SK-N-SH (cell line): Measurements from ENCODE around the gene ATP1B1. TPM values are rescaled to one million over a fixed set of nuclear protein-coding genes. Genes with fewer than 3 reads are reported as not detected.

Experiments
- CTCF ChIA-PET: fragments of 300-600, 350-600 bp; formaldehyde crosslinking; extraction: SDS; loops from one replicate; lab custom pipeline; 2021; lab: Yijun Ruan, JAX
- POLR2A ChIA-PET: fragments of 350-600 bp; sonication (Branson Sonifier 250); formaldehyde crosslinking; extraction: SDS; loops from one replicate; lab custom pipeline; 2020; ENCODE audit warnings: antibody characterized with exemption, inconsistent platforms; lab: Yijun Ruan, JAX
- DNase-seq: peaks from one replicate; pipeline ENCODE4 v3.0.0; 2012
- H2AFZ ChIP-seq: fragments of 200-600 bp; sonication (generic); 2 replicates; pipeline ENCODE4 v1.8.1; 2016; ENCODE audit warnings: antibody characterized with exemption, mild to moderate bottlenecking, low read depth
- H3F3A ChIP-seq: fragments of 200-600 bp; sonication (generic); replicated peaks from 2 replicates; pipeline ENCODE3; 2016; ENCODE audit warnings: antibody characterized with exemption, mild to moderate bottlenecking; ENCODE audit not compliant: insufficient read depth
- H3K27ac ChIP-seq, 2 experiments: fragments of 200-500 bp in 1 of 2; fragments of 200-600 bp in 1 of 2; sonication (Bioruptor generic) in 1 of 2; sonication (generic), shearing (Covaris generic) in 1 of 2; 2 replicates each; pipeline versions ENCODE4 v1.5.1 to v1.6.1; 2014 to 2016; ENCODE audit warnings: low read depth in 2 of 2, inconsistent platforms in 1 of 2, low read length in 1 of 2, mild to moderate bottlenecking in 1 of 2, mixed read lengths in 1 of 2
- H3K27me3 ChIP-seq: fragments of 200-600 bp; sonication (generic), shearing (Covaris generic); 2 replicates; pipeline ENCODE4 v1.6.1; 2016; ENCODE audit warnings: mixed run types; ENCODE audit not compliant: insufficient read depth
- H3K36me3 ChIP-seq, 2 experiments: fragments of 200-500 bp in 1 of 2; fragments of 200-600 bp in 1 of 2; sonication (Bioruptor generic) in 1 of 2; sonication (generic) in 1 of 2; replicated peaks in 1 of 2; 2 replicates each; pipeline versions ENCODE3 to v1.5.1; 2014 to 2016; ENCODE audit warnings: low read length in 1 of 2, mild to moderate bottlenecking in 1 of 2; ENCODE audit not compliant: insufficient read depth in 2 of 2, control insufficient read depth in 1 of 2
- H3K4me1 ChIP-seq, 2 experiments: fragments of 200-500 bp in 1 of 2; fragments of 200-600 bp in 1 of 2; sonication (Bioruptor generic) in 1 of 2; sonication (generic), shearing (Covaris generic) in 1 of 2; 2 replicates each; pipeline versions ENCODE4 v1.5.1 to v1.6.1; 2014 to 2016; ENCODE audit warnings: low read depth in 1 of 2, low read length in 1 of 2, mixed run types in 1 of 2; ENCODE audit not compliant: insufficient read depth in 2 of 2, control insufficient read depth in 1 of 2
- H3K4me2 ChIP-seq: fragments of 200-600 bp; sonication (generic), shearing (Covaris generic); 2 replicates; pipeline ENCODE4 v1.6.1; 2017; ENCODE audit warnings: mixed run types
- H3K4me3 ChIP-seq, 2 experiments: fragments of 200-500 bp in 1 of 2; fragments of 200-600 bp in 1 of 2; sonication (Bioruptor generic) in 1 of 2; sonication (generic), shearing (Covaris generic) in 1 of 2; 2 replicates each; pipeline versions ENCODE4 v1.5.1 to v1.8.1; 2014 to 2016; ENCODE audit warnings: low read depth in 2 of 2, inconsistent platforms in 1 of 2, low read length in 1 of 2, mild to moderate bottlenecking in 1 of 2, mixed read lengths in 1 of 2, moderate library complexity in 1 of 2
- H3K79me2 ChIP-seq: fragments of 200-600 bp; sonication (generic); 2 replicates; pipeline ENCODE4 v1.8.1; 2017; ENCODE audit warnings: mild to moderate bottlenecking; ENCODE audit not compliant: insufficient read depth
- H3K9ac ChIP-seq: fragments of 200-600 bp; sonication (generic); 2 replicates; pipeline ENCODE4 v1.6.1; 2017; ENCODE audit warnings: mixed run types
- H3K9me2 ChIP-seq: fragments of 200-600 bp; sonication (generic); 2 replicates; pipeline ENCODE4 v1.6.1; 2017; ENCODE audit warnings: mixed run types
- H3K9me3 ChIP-seq: fragments of 200-600 bp; sonication (generic); 2 replicates; pipeline ENCODE4 v1.6.1; 2017; ENCODE audit warnings: mixed run types, mild to moderate bottlenecking, moderate library complexity
- H4K20me1 ChIP-seq: fragments of 200-600 bp; sonication (generic); 2 replicates; pipeline ENCODE4 v1.6.1; 2017; ENCODE audit warnings: mild to moderate bottlenecking, mixed run types; ENCODE audit not compliant: insufficient read depth
- CHD2 ChIP-seq: fragments of 150-350 bp; IDR thresholded peaks from 2 replicates; pipeline ENCODE4 v1.6.1; 2018; ENCODE audit warnings: low read length; ENCODE audit not compliant: partially characterized antibody
- EP300 ChIP-seq, 2 experiments: IDR thresholded peaks; 2 replicates each; pipeline versions ENCODE4 v1.4.0 to v1.6.1; 2012; ENCODE audit warnings: borderline replicate concordance in 1 of 2, low read depth in 1 of 2, low read length in 1 of 2
- EZH2phosphoT487 ChIP-seq: fragments of 200-600 bp; sonication (generic); IDR thresholded peaks from 2 replicates; pipeline ENCODE4 v1.6.1; 2017; ENCODE audit warnings: low read depth, mixed run types, mild to moderate bottlenecking, antibody characterized with exemption, moderate library complexity, borderline replicate concordance
- FOSL2 ChIP-seq: IDR thresholded peaks from 2 replicates; pipeline ENCODE4 v1.4.0; 2012; ENCODE audit warnings: low read depth, mild to moderate bottlenecking, moderate library complexity, borderline replicate concordance
- FOXM1 ChIP-seq: IDR thresholded peaks from 2 replicates; pipeline ENCODE4 v1.4.0; 2012; ENCODE audit warnings: low read depth, mild to moderate bottlenecking
- GABPA ChIP-seq: IDR thresholded peaks from 2 replicates; pipeline ENCODE4 v1.4.0; 2012; ENCODE audit warnings: low read depth, mild to moderate bottlenecking
- JUND ChIP-seq: IDR thresholded peaks from 2 replicates; pipeline ENCODE4 v1.4.0; 2012
- MEF2A ChIP-seq: IDR thresholded peaks from 2 replicates; pipeline ENCODE4 v1.4.0; 2012; ENCODE audit warnings: low read depth, borderline replicate concordance
- MXI1 ChIP-seq: IDR thresholded peaks from 2 replicates; pipeline ENCODE4 v1.6.1; 2012; ENCODE audit warnings: mild to moderate bottlenecking, low read depth, low read length, improper control_type of control experiment
- NRF1 ChIP-seq: IDR thresholded peaks from 2 replicates; pipeline ENCODE4 v1.6.1; 2012; ENCODE audit warnings: low read depth, mild to moderate bottlenecking, low read length
- RAD21 ChIP-seq: IDR thresholded peaks from 2 replicates; pipeline ENCODE4 v1.6.1; 2012; ENCODE audit warnings: mild to moderate bottlenecking, low read length
- RCOR1 ChIP-seq: fragments of 150-350 bp; IDR thresholded peaks from 2 replicates; pipeline ENCODE4 v1.6.1; 2017; ENCODE audit warnings: antibody characterized with exemption, low read length
- SMC3 ChIP-seq: IDR thresholded peaks from 2 replicates; pipeline ENCODE4 v1.6.1; 2012; ENCODE audit warnings: low read depth, low read length, improper control_type of control experiment
- YY1 ChIP-seq: IDR thresholded peaks from 2 replicates; pipeline ENCODE4 v1.4.0; 2012; ENCODE audit warnings: low read depth, mild to moderate bottlenecking
- WGBS: methylation state at CpG from one replicate; pipeline ENCODE4 v1.1.6; 2017; ENCODE audit warnings: low lambda C conversion rate; 5-methylcytosine and 5-hydroxymethylcytosine counted together
- polyA plus RNA-seq, 3 experiments: library from polyadenylated mRNA; depleted of rRNA; stranded (reverse); fragments of >200 nt; gene quantifications; 2 replicates each; pipeline ENCODE4 v1.2.3, GENCODE V29; 2012
- TF ChIP-seq, protein P1 (sequence below): IDR thresholded peaks from 2 replicates; pipeline ENCODE4 v1.4.0; 2012; ENCODE audit warnings: low read depth, borderline replicate concordance
- TF ChIP-seq, protein P2 (sequence below): IDR thresholded peaks from 2 replicates; pipeline ENCODE4 v1.4.0; 2012; ENCODE audit warnings: low read depth, borderline replicate concordance
- TF ChIP-seq, protein P3 (sequence below): fragments of 200-600 bp; sonication (generic); IDR thresholded peaks from 2 replicates; pipeline ENCODE4 v1.6.1; 2017; ENCODE audit warnings: antibody characterized with exemption, mild to moderate bottlenecking, moderate library complexity

The ATP1B1 gene
- polyA plus RNA-seq, 1 of the 3 experiments (the other 2 are of a cell fraction), result 49.5 TPM

DNA sequence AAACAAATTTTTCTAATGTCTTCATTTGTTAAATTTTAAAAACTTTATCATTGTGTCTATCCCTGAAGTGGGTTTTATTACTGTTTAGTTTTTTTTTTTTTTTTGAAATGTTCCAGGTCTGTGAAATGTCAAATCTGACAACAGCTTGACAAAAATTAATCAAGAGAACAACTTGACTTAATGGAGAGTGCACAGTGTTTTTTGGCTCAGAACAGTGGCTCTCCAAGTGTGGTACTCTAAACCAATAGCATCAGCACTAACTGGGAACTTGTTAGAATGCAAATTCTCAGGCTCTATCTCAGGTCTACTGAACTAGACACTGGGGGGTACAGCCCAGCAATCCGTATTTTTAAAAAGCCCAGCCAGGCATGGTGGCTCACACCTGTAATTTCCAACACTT is 49.2 kb downstream of the ATP1B1 start:
- H4K20me1 ChIP-seq, result no peaks in the 10 kb centered on the region
- CTCF ChIA-PET, result no interaction called here
- H3K36me3 ChIP-seq, result peaks cover 0 to 3% of the 10 kb centered on the region in 2 experiments
- H3K27ac ChIP-seq, result no peak overlapping the region; a peak in 1 of 4 replicates
- POLR2A ChIA-PET, result no interaction called here
- H2AFZ ChIP-seq, result no peak overlapping the region
- no peak for DNase-seq
- no peaks in the 10 kb centered on the region for H3K79me2 ChIP-seq
- TF ChIP-seq FOSL2 (no peak), GABPA (no peak)
- peaks cover 0 to 6% of the 10 kb centered on the region in 2 experiments; a peak in 3 of 4 replicates for H3K4me1 ChIP-seq
- H3K4me3 ChIP-seq, result no peak overlapping the region
- H3K9me2 ChIP-seq, result no peaks in the 10 kb centered on the region
- no peak overlapping the region for H3K4me2 ChIP-seq
- no peaks in the 10 kb centered on the region for H3K9me3 ChIP-seq
- WGBS, result 90% methylated on average over 1 of the region's 1 CpG
- H3F3A ChIP-seq, result no peaks in the 10 kb centered on the region
- H3K9ac ChIP-seq, result no peak overlapping the region
- no peaks in the 10 kb centered on the region for H3K27me3 ChIP-seq

DNA sequence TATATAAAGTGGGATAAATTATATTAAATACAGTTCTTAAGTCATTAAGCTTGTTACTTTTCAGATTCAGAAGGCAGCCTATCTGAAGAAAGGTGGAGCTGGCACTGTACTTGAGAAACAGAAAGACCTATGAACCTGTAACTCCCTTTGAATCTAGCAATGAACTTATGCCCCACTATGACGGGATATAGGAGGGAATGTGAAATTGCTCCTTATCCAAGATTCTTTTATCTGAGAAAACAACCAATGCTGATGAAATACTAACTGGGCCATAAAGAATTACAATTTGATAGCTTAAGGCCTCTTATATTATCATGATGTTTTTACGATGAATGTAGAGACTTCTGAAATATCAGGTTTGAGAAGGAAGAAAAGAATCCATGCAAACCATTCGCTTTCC is 50.1 kb downstream of the ATP1B1 start:
- no peaks in the 10 kb centered on the region for H3K79me2 ChIP-seq
- H3K4me2 ChIP-seq, result no peak overlapping the region
- no peak overlapping the region for H3K4me3 ChIP-seq
- H2AFZ ChIP-seq, result no peak overlapping the region
- TF ChIP-seq, protein P1, sequence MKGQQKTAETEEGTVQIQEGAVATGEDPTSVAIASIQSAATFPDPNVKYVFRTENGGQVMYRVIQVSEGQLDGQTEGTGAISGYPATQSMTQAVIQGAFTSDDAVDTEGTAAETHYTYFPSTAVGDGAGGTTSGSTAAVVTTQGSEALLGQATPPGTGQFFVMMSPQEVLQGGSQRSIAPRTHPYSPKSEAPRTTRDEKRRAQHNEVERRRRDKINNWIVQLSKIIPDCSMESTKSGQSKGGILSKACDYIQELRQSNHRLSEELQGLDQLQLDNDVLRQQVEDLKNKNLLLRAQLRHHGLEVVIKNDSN, result no peak
- TF ChIP-seq MEF2A (no peak), JUND (no peak), RCOR1 (no peak), SMC3 (no peak), YY1 (no peak), FOSL2 (no peak), CHD2 (no peak), EZH2phosphoT487 (no peak), RAD21 (no peak), MXI1 (no peak), NRF1 (no peak), FOXM1 (no peak), EP300 (IDR thresholded peaks at IDR 0.05; ENCODE audit: borderline replicate concordance in 1 of 2, low read depth in 1 of 2, low read length in 1 of 2) (no peak), GABPA (no peak)
- TF ChIP-seq, protein P2, sequence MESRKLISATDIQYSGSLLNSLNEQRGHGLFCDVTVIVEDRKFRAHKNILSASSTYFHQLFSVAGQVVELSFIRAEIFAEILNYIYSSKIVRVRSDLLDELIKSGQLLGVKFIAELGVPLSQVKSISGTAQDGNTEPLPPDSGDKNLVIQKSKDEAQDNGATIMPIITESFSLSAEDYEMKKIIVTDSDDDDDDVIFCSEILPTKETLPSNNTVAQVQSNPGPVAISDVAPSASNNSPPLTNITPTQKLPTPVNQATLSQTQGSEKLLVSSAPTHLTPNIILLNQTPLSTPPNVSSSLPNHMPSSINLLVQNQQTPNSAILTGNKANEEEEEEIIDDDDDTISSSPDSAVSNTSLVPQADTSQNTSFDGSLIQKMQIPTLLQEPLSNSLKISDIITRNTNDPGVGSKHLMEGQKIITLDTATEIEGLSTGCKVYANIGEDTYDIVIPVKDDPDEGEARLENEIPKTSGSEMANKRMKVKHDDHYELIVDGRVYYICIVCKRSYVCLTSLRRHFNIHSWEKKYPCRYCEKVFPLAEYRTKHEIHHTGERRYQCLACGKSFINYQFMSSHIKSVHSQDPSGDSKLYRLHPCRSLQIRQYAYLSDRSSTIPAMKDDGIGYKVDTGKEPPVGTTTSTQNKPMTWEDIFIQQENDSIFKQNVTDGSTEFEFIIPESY, result no peak
- TF ChIP-seq, protein P3, sequence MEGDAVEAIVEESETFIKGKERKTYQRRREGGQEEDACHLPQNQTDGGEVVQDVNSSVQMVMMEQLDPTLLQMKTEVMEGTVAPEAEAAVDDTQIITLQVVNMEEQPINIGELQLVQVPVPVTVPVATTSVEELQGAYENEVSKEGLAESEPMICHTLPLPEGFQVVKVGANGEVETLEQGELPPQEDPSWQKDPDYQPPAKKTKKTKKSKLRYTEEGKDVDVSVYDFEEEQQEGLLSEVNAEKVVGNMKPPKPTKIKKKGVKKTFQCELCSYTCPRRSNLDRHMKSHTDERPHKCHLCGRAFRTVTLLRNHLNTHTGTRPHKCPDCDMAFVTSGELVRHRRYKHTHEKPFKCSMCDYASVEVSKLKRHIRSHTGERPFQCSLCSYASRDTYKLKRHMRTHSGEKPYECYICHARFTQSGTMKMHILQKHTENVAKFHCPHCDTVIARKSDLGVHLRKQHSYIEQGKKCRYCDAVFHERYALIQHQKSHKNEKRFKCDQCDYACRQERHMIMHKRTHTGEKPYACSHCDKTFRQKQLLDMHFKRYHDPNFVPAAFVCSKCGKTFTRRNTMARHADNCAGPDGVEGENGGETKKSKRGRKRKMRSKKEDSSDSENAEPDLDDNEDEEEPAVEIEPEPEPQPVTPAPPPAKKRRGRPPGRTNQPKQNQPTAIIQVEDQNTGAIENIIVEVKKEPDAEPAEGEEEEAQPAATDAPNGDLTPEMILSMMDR, result no peak
- H3K9ac ChIP-seq, result no peak overlapping the region
- no peak overlapping the region for H3K27ac ChIP-seq
- peaks cover 4% of the 10 kb centered on the region for H3F3A ChIP-seq
- H3K9me2 ChIP-seq, result no peaks in the 10 kb centered on the region
- H3K27me3 ChIP-seq, result no peaks in the 10 kb centered on the region
- POLR2A ChIA-PET, result no interaction called here
- 87% methylated on average over 3 of the region's 3 CpGs for WGBS
- peaks cover 0 to 10% of the 10 kb centered on the region in 2 experiments; a peak in 3 of 4 replicates for H3K4me1 ChIP-seq
- peaks cover 0 to 3% of the 10 kb centered on the region in 2 experiments for H3K36me3 ChIP-seq
- CTCF ChIA-PET, result no interaction called here
- H4K20me1 ChIP-seq, result no peaks in the 10 kb centered on the region
- H3K9me3 ChIP-seq, result no peaks in the 10 kb centered on the region
- no peak for DNase-seq
